Adrenal gland (tissue), 12 donors: Measurements from ENCODE around the gene HTR2C. TPM values are rescaled to one million over a fixed set of nuclear protein-coding genes. Genes with fewer than 3 reads are reported as not detected.

Source experiments
- DNase-seq, 7 donors: peaks; one replicate each; pipeline ENCODE4 v3.0.0-alpha.2; 2019 to 2020
- H3K27ac ChIP-seq, 5 donors: fragments of 200-600 bp; sonication (generic) in 4 of 5; 1 replicate in 3 of 5; 2 replicates in 2 of 5; pipeline versions ENCODE4 v1.5.1 to v1.8.0; 2016 to 2020; ENCODE audit warnings: mild to moderate bottlenecking in 1 of 5
- H3K27me3 ChIP-seq: fragments of 200-600 bp; 2 replicates; pipeline ENCODE4 v1.8.0; 2021
- H3K36me3 ChIP-seq, 2 donors: fragments of 200-600 bp; replicated peaks in 1 of 2; 1 replicate in 1 of 2; 2 replicates in 1 of 2; pipeline versions ENCODE4 v1.5.1 to v1.8.0; 2018 to 2022
- H3K4me1 ChIP-seq, 2 donors: fragments of 200-600 bp; replicated peaks in 1 of 2; 1 replicate in 1 of 2; 2 replicates in 1 of 2; pipeline versions ENCODE4 v1.5.1 to v1.8.0; 2018 to 2021
- H3K4me3 ChIP-seq, 4 donors: fragments of 200-600 bp; sonication (generic) in 3 of 4; one replicate each; pipeline ENCODE4 v1.5.1; 2016 to 2018
- H3K9me3 ChIP-seq, 3 donors: fragments of 200-600 bp; sonication (generic) in 1 of 3; replicated peaks in 1 of 3; 1 replicate in 2 of 3; 2 replicates in 1 of 3; pipeline versions ENCODE4 v1.5.1 to v1.8.0; 2016 to 2021
- CTCF ChIP-seq, 6 experiments: fragments of 450-650 bp in 4 of 6; fragments of 200-600 bp in 2 of 6; sonication (generic) in 1 of 6; IDR thresholded peaks; 1 replicate in 5 of 6; 2 replicates in 1 of 6; pipeline versions ENCODE4 v1.5.1 to v1.8.0; 2016 to 2021; ENCODE audit warnings: antibody characterized with exemption in 6 of 6, mild to moderate bottlenecking in 2 of 6, moderate library complexity in 1 of 6
- POLR2A ChIP-seq, 2 donors: fragments of 450-650 bp; IDR thresholded peaks; one replicate each; pipeline ENCODE4 v1.6.1; 2017; ENCODE audit warnings: antibody characterized with exemption in 2 of 2, mild to moderate bottlenecking in 2 of 2, moderate library complexity in 1 of 2
- WGBS, 4 donors: extraction: QIAGEN DNeasy Blood & Tissue Kit in 2 of 4; methylation state at CpG; one replicate each; pipeline versions ENCODE4 v1.1.5 to v1.1.7; 2013 to 2017; 5-methylcytosine and 5-hydroxymethylcytosine counted together
- intact Hi-C, 2 donors: fragments of 100-400 bp; cut with DNase I; formaldehyde crosslinking; loops; one replicate each; pipeline versions ENCODE4 v1.14.1 to v1.15.0; 2022 to 2023
- microRNA counts, 2 donors: library from miRNA; unstranded; fragments of <30 nt; microRNA quantifications; one replicate each; lab custom pipeline; 2016
- microRNA-seq, 3 donors: library from miRNA; unstranded; fragments of <30 nt; microRNA quantifications; one replicate each; pipeline ENCODE4, GENCODE V29; 2017 to 2020
- polyA plus RNA-seq, 3 donors: library from polyadenylated mRNA; stranded (reverse); fragments of 200-250 nt in 2 of 3; fragments of 350-450 nt in 1 of 3; fragmentation: Illumina TruSeq in 1 of 3; extraction: RNeasy Lipid Tissue Mini Kit (QIAGEN cat#74804) in 1 of 3; gene quantifications; one replicate each; pipeline ENCODE4 v1.2.3, GENCODE V29; 2013 to 2014
- small RNA-seq, 2 donors: library from RNA; depleted of rRNA; stranded (forward); fragments of <200 nt; gene quantifications; one replicate each; pipeline ENCODE3, GENCODE V24; 2016
- total RNA-seq, 9 donors: library from RNA; depleted of rRNA in 4 of 9; stranded (reverse); fragments of >200 nt in 4 of 9; fragments of 120-200 nt in 1 of 9; fragmentation: NEBNext Ultra II Directional in 1 of 9; extraction: Animal tissue kit (Norgen Biotek cat#: 25700) in 1 of 9; gene quantifications; one replicate each; pipeline versions ENCODE4 v1.1.0 to v1.2.4, GENCODE V29; 2013 to 2023
- donor health status: healthy with polysubstance abuse.
- donor health status: Bipolar disorder and iron deficiency.
- donor health status: DM: yes; HTN: yes; CAD: no.
- donor health status: DM: no; HTN: no; CAD: no.
- donor health status: DM: no; HTN: no; CAD: no.
- donor health status: DM: yes; HTN: yes; CAD: no.

HTR2C gene
- total and polyA plus RNA-seq, 12 donors = 0.06 TPM; not detected in 11

GRCh38 chrX:114952696-114953095 is 368.8 kb downstream of the HTR2C start:
- Histone ChIP-seq H3K27me3 (peaks cover 11% of the 10 kb centered on the region), H3K4me3 (no peak overlapping the region), H3K4me1 (no peaks in the 10 kb centered on the region), H3K36me3 (no peaks in the 10 kb centered on the region), H3K27ac (no peak overlapping the region), H3K9me3 (no peaks in the 10 kb centered on the region)
- 64 to 100% (median 86%) methylated on average over 2 of the region's 2 CpGs for WGBS, 4 donors
- no peak for TF ChIP-seq CTCF (IDR thresholded peaks at IDR 0.05)
- TF ChIP-seq POLR2A (IDR thresholded peaks at IDR 0.05) = no peak
- DNase-seq = no peak
- intact Hi-C loops = no loop called here

MicroRNA genes within 50 kb of the gene (microRNA counts, 767-probe panel; counts per million panel counts)
- 0 counts per million in 2 donors for microRNA hsa-miR-1264 (lab: Ali Mortazavi, UCI)
- 0 counts per million in 2 donors for microRNA hsa-miR-1298 (lab: Ali Mortazavi, UCI)
- microRNA hsa-miR-1911-5p (lab: Ali Mortazavi, UCI) = 0 counts per million in 2 donors
- 0 counts per million in 2 donors for microRNA hsa-miR-1912 (lab: Ali Mortazavi, UCI)
- microRNA hsa-miR-448 (lab: Ali Mortazavi, UCI) = 0 counts per million in 2 donors
- microRNA hsa-miR-764 (lab: Ali Mortazavi, UCI) = 0 counts per million in 2 donors

Small RNA genes within 50 kb of the gene (microRNA-seq; reads per million reads assigned to microRNA genes)
- 0 reads per million in 3 donors for gene MIR1264
- 0 to 0.28 (median 0) reads per million in 3 donors for gene MIR1298
- gene MIR1911 = 0 reads per million in 3 donors
- gene MIR1912 = 0 to 0.45 (median 0.38) reads per million in 3 donors
- gene MIR448 = 0 reads per million in 3 donors
- 0 reads per million in 3 donors for gene MIR764

Small RNA genes within 50 kb of the gene (small RNA-seq; reads per million reads assigned to genes)
- gene AL355812.1 (0 reads per million in 2 donors), gene MIR1264 (0 reads per million in 2 donors), gene MIR1298 (0 reads per million in 2 donors), gene MIR1911 (0 reads per million in 2 donors), gene MIR1912 (0 reads per million in 2 donors), gene MIR448 (0 reads per million in 2 donors), gene MIR764 (0 reads per million in 2 donors), gene SNORA35 (0 reads per million in 2 donors)
